ENCODE measurements around the gene CACNA1C.

GRCh38 chr12:2020511-2020910 is 32.3 kb upstream of the CACNA1C start:
- TF ChIP-seq EZH2 (IDR thresholded peaks at IDR 0.05; ENCODE audit: low read length, missing control alignments) (no peak), CTCF (conservative IDR thresholded peaks at IDR 0.05 in 1 of 2, IDR thresholded peaks at IDR 0.05 in 1 of 2; ENCODE audit: low read depth in 1 of 2, low read length in 2 of 2) (no peak)
